ENCODE measurements around the gene SETD6.
"Not testable (repeated sequence)": the region's sequence is repeated elsewhere in the genome, so short reads cannot be mapped to it uniquely, and the experiment has no call there.

Gene SETD6

DNA sequence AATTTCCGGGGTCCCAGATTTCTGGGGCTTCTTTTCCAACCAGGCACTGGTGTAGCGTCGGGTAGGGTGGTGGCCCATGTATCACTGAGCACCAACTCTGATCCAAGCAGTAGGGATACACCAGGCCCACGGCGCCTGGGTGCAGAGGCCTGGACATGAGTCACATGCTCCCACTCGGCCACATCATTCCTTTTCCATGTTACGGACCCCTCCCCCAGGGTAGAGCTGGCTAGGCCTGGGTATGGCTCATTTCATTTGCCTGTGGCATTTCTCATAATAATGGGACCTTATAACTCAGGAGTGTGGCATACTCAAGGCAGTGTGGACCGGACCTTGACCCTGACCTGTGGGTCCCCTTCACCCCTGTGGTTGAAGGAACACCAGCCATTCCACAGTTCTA, 33.4 kb upstream of the SETD6 start:
- ChIA-PET CTCF (interaction anchor here (1.1 kb wide), 1 partner anchor 145 kb away, joined by 4 read pairs; no protein-coding TSS in a partner anchor), POLR2A (no interaction called here)
- no peak overlapping the region for H3K4me3 ChIP-seq (ENCODE audit: low read depth, low read length)
- DNase-seq (ENCODE audit: low read depth, low spot score), result no peak
- TF ChIP-seq, protein P1, sequence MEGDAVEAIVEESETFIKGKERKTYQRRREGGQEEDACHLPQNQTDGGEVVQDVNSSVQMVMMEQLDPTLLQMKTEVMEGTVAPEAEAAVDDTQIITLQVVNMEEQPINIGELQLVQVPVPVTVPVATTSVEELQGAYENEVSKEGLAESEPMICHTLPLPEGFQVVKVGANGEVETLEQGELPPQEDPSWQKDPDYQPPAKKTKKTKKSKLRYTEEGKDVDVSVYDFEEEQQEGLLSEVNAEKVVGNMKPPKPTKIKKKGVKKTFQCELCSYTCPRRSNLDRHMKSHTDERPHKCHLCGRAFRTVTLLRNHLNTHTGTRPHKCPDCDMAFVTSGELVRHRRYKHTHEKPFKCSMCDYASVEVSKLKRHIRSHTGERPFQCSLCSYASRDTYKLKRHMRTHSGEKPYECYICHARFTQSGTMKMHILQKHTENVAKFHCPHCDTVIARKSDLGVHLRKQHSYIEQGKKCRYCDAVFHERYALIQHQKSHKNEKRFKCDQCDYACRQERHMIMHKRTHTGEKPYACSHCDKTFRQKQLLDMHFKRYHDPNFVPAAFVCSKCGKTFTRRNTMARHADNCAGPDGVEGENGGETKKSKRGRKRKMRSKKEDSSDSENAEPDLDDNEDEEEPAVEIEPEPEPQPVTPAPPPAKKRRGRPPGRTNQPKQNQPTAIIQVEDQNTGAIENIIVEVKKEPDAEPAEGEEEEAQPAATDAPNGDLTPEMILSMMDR (IDR thresholded peaks at IDR 0.05; ENCODE audit: insufficient read depth, low read length, missing control alignments), result no peak

DNA sequence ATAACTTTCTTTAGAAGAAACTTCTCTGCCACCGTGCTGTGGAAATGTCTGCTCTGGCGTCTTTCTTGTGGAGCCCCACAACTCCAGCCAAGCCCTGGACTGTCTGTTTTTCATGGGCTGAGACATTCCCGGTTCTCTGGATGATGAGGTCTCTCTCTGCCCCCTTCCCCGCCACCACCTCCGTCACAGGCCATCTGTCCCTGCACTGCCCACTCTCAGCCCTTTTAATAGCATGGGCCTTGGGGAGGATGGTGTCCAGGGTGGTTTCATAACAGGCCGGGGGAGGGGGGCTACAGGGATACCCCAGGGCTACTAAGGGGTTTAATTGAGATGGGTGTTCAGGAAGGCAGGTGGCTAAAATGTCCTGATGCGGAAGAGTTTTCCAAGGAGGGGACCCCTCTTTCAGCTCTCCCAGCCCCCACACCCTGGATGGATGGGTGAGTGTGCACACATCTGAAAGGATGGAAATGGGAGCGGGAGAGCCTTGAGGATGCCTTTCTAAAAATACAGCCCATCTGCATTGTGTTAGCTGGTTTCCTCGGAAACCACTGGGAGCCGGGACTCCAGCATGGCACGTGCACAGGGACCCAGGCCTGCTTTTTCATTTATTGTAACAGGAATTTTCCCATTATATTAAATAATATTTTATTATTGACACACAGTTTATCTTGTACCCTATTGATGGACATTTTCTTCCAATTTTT, 30.0 kb upstream of the SETD6 start:
- POLR2A ChIA-PET, result no interaction called here
- TF ChIP-seq, protein P1 (IDR thresholded peaks at IDR 0.05; ENCODE audit: insufficient read depth, low read length, missing control alignments), result no peak

DNA sequence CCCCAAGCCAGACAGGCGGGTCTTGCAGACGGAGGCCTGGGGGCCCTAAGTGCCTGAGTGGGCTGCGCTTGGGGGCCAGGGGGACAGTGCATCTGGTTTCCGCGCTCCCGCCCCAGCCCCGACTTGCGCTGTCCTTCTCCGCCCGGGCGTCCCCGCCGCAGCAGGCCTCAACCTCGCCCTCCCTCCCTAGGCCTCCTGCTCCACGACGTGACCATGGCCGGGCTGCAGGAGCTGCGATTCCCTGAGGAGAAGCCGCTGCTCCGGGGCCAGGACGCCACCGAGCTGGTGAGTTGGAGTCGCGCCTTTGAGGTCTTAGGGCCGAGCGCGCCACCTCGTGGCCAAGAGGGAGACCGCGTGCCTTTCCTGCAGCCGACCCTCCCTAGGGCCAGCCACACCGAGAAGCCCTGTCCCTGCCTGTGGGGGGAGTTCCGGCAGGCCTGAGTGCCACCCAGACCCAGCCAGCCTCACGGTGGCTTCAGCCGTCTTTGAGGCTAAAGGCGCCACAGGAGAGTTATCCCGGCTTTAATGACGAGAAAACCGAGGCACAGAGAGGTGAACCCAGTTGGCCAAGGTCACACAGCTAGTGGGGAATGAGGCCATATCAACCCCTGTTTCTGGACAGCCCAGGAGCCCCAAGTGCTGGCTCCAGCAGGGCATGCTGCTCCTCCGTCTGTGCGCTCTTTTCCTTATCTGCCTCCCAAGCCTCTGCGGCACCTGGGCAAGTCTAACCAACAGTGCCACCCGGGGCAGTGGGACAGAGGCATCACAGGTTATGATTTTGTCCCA, 27.6 kb upstream of the SETD6 start:
- ChIA-PET CTCF (interaction anchor here (0.6 to 6.4 kb wide), 28 partner anchors 8 to 588 kb away, joined by 3 to 262 read pairs (median 5); partner anchors contain the start of gene NDRG4), POLR2A (no interaction called here)
- TF ChIP-seq, protein P1 (IDR thresholded peaks at IDR 0.05; ENCODE audit: insufficient read depth, low read length, missing control alignments), result peak; percentile 97
- peak; percentile 1 for DNase-seq (ENCODE audit: low read depth, low spot score)
- H3K4me3 ChIP-seq (ENCODE audit: low read depth, low read length), result peak overlapping the region; percentile 20; the same call in 1 of the 2 replicates

More for the DNA sequence above, 30.0 kb upstream of the SETD6 start:
- DNase-seq (ENCODE audit: low read depth, low spot score), result no peak
- CTCF ChIA-PET, result interaction anchor here (1.2 to 6.4 kb wide), 7 partner anchors 10 to 149 kb away, joined by 4 to 262 read pairs (median 5); no protein-coding TSS in a partner anchor
- H3K4me3 ChIP-seq (ENCODE audit: low read depth, low read length), result no peak overlapping the region

DNA sequence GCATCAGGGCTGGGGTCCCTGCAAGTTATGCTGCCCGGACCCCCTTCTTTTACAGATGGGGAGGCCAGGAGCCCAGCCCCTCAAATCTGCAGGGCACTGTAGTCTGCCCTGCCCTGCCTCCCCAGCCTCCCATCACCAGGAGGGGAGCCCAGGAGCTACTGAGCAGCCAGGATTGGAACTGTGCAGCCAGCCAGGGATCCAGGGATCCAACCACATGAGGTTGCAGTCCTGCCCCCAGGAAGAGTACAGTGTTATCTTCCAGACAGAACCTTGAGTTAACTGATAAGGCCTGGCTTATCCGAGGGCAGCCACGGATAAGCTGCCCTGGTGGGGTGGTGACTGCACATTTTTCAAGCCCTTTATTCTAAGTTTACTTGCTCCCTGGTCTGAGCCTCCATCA, 26.8 kb upstream of the SETD6 start:
- CTCF ChIA-PET, result interaction anchor here (0.7 to 6.4 kb wide), 19 partner anchors 9 to 267 kb away, joined by 3 to 262 read pairs (median 4); no protein-coding TSS in a partner anchor
- TF ChIP-seq, protein P1 (IDR thresholded peaks at IDR 0.05; ENCODE audit: insufficient read depth, low read length, missing control alignments), result no peak
- POLR2A ChIA-PET, result no interaction called here
- no peak overlapping the region for H3K4me3 ChIP-seq (ENCODE audit: low read depth, low read length)
- DNase-seq (ENCODE audit: low read depth, low spot score), result no peak

DNA sequence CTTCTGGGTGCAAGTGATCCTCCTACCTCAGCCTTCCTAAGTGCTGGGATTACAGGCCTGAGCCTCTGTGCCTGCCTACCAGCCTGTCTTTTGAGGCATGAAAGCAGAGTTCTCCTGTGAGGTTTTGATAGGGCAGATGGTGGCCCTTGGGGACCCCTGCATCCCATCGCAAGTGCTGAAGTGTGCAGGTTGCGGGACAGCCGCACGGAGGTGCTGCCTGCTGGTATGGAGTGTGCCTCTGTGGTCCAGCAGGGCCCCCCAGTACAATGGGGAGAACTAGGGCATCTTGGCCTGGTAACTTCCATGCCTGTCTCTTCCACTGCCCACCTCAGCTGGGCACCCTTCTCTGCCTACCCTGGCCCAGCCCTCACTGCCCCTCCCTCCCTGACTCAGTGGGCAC, 25.3 kb upstream of the SETD6 start:
- POLR2A ChIA-PET, result no interaction called here
- TF ChIP-seq, protein P1 (IDR thresholded peaks at IDR 0.05; ENCODE audit: insufficient read depth, low read length, missing control alignments), result no peak
- DNase-seq (ENCODE audit: low read depth, low spot score), result no peak
- H3K4me3 ChIP-seq (ENCODE audit: low read depth, low read length), result no peak overlapping the region
- CTCF ChIA-PET, result interaction anchor here (0.6 to 6.4 kb wide), 6 partner anchors 14 to 293 kb away, joined by 3 to 262 read pairs (median 13); no protein-coding TSS in a partner anchor

DNA sequence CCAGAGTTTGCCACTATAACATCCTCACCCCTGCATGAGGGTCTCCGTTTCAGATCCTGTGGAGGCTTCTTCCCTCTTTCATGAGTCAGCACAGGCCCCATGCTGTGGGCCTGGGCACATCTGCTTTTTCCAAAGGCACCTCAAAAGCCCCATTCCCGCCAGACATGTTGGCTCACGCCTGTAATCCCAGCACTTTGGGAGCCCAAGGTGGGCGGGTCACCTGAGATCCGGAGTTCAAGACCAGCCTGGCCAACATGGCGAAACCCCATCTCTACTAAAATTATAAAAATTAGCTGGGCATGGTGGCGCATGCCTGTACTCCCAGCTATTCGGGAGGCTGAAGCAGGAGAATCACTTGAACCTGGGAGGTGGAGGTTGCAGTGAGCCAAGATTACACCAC, 24.8 kb upstream of the SETD6 start:
- DNase-seq (ENCODE audit: low read depth, low spot score); H3K4me3 ChIP-seq (ENCODE audit: low read depth, low read length); POLR2A ChIA-PET: not testable (repeated sequence)
- CTCF ChIA-PET, result interaction anchor here (1.0 to 1.8 kb wide), 3 partner anchors 146 to 265 kb away, joined by 3 to 23 read pairs (median 3); no protein-coding TSS in a partner anchor

All from AG04449 (cell line).